Right lobe of liver (tissue), 4 donors: Measurements from ENCODE around the gene TEX19.

Source experiments
- CTCF ChIP-seq, 4 donors: fragments of 200-600 bp in 3 of 4; fragments of 450-650 bp in 1 of 4; IDR thresholded peaks; one replicate each; pipeline versions ENCODE4 v1.5.1 to v1.8.0; 2016 to 2022; ENCODE audit warnings: antibody characterized with exemption in 4 of 4, mild to moderate bottlenecking in 2 of 4
- POLR2A ChIP-seq: fragments of 450-650 bp; IDR thresholded peaks from one replicate; pipeline ENCODE4 v1.6.1; 2017; ENCODE audit warnings: antibody characterized with exemption, mild to moderate bottlenecking
- donor health status: DM: no; HTN: no; CAD: no.
- donor health status: DM: no; HTN: no; CAD: no.
- donor health status: DM: no; HTN: yes; CAD: no.

DNA sequence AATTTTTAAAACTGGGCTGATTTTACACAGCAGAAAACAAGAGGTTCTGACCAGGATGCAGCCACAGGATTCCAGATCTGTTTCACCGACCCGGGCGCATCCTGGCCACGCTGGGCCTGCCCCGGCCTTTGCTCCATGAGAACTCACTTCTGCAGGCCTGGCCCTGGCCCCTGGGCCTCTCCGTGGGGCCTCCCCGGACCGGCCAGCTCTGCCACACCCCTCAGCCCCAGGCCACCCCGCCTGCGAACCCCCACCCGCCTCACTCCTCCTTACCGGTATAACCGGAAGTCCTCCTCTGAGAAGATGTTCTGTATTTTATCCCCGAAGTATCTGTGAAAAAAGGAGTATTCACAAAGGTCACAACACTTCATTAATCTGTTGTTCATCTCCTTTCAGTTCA lies 46.0 kb downstream of the TEX19 start:
- no peak for TF ChIP-seq CTCF (IDR thresholded peaks at IDR 0.05)
- TF ChIP-seq POLR2A, result no peak
